ENCODE data around the gene CPB1.

CPB1 gene

GRCh38 chr3:148847351-148847750 lies 19.7 kb downstream of the CPB1 start:
- no peaks in the 10 kb centered on the region for H3K79me2 ChIP-seq (ENCODE audit: control insufficient read depth, low read length)
- no peak for TF ChIP-seq EZH2phosphoT487 (IDR thresholded peaks at IDR 0.05; ENCODE audit: borderline replicate concordance, low read length)
- no peak for TF ChIP-seq CTCF (IDR thresholded peaks at IDR 0.05; ENCODE audit: low read depth, low read length, poor library complexity, severe bottlenecking)

GRCh38 chr3:148848410-148848809 lies 20.8 kb downstream of the CPB1 start:
- H3K9me2 ChIP-seq (replicated peaks; ENCODE audit: control insufficient read depth, low read length) = no peaks in the 10 kb centered on the region

More at GRCh38 chr3:148847351-148847750, 19.7 kb downstream of the CPB1 start:
- Histone ChIP-seq H4K20me1 (ENCODE audit: control insufficient read depth, insufficient read depth, low read depth, low read length) (no peaks in the 10 kb centered on the region), H3K4me1 (ENCODE audit: control insufficient read depth, low read length) (no peaks in the 10 kb centered on the region), H3K27ac (ENCODE audit: low read depth, low read length) (no peak overlapping the region), H3K4me3 (ENCODE audit: low read length) (no peak overlapping the region), H3K9me2 (replicated peaks; ENCODE audit: control insufficient read depth, low read length) (no peaks in the 10 kb centered on the region), H3K36me3 (ENCODE audit: control insufficient read depth, low read length) (no peaks in the 10 kb centered on the region), H3F3A (ENCODE audit: control insufficient read depth, insufficient read depth) (no peaks in the 10 kb centered on the region), H3K4me2 (ENCODE audit: low read length) (no peak overlapping the region), H3K27me3 (ENCODE audit: control insufficient read depth, low read length) (no peaks in the 10 kb centered on the region), H3K9me3 (ENCODE audit: control insufficient read depth, insufficient read depth, low read length) (no peaks in the 10 kb centered on the region)

GRCh38 chr3:148852271-148852992 lies 24.8 kb downstream of the CPB1 start:
- no peaks in the 10 kb centered on the region for H3K79me2 ChIP-seq (ENCODE audit: control insufficient read depth, low read length)
- no peak overlapping the region for H3K4me3 ChIP-seq (ENCODE audit: low read length)
- TF ChIP-seq EZH2phosphoT487 (IDR thresholded peaks at IDR 0.05; ENCODE audit: borderline replicate concordance, low read length) (no peak), CTCF (IDR thresholded peaks at IDR 0.05; ENCODE audit: low read depth, low read length, poor library complexity, severe bottlenecking) (no peak)
- H3K4me2 ChIP-seq (ENCODE audit: low read length) = no peak overlapping the region
- H4K20me1 ChIP-seq (ENCODE audit: control insufficient read depth, insufficient read depth, low read depth, low read length) = no peaks in the 10 kb centered on the region
- no peaks in the 10 kb centered on the region for H3K9me3 ChIP-seq (ENCODE audit: control insufficient read depth, insufficient read depth, low read length)
- no peaks in the 10 kb centered on the region for H3F3A ChIP-seq (ENCODE audit: control insufficient read depth, insufficient read depth)
- H3K27me3 ChIP-seq (ENCODE audit: control insufficient read depth, low read length) = no peaks in the 10 kb centered on the region
- no peaks in the 10 kb centered on the region for H3K4me1 ChIP-seq (ENCODE audit: control insufficient read depth, low read length)
- H3K36me3 ChIP-seq (ENCODE audit: control insufficient read depth, low read length) = no peaks in the 10 kb centered on the region
- H3K9me2 ChIP-seq (replicated peaks; ENCODE audit: control insufficient read depth, low read length) = no peaks in the 10 kb centered on the region
- no peak overlapping the region for H3K27ac ChIP-seq (ENCODE audit: low read depth, low read length)

More at GRCh38 chr3:148848410-148848809, 20.8 kb downstream of the CPB1 start:
- no peaks in the 10 kb centered on the region for H3K27me3 ChIP-seq (ENCODE audit: control insufficient read depth, low read length)
- H3K4me1 ChIP-seq (ENCODE audit: control insufficient read depth, low read length) = no peaks in the 10 kb centered on the region
- no peaks in the 10 kb centered on the region for H3K79me2 ChIP-seq (ENCODE audit: control insufficient read depth, low read length)
- no peaks in the 10 kb centered on the region for H3K36me3 ChIP-seq (ENCODE audit: control insufficient read depth, low read length)
- no peaks in the 10 kb centered on the region for H3F3A ChIP-seq (ENCODE audit: control insufficient read depth, insufficient read depth)
- H4K20me1 ChIP-seq (ENCODE audit: control insufficient read depth, insufficient read depth, low read depth, low read length) = no peaks in the 10 kb centered on the region
- no peak overlapping the region for H3K4me3 ChIP-seq (ENCODE audit: low read length)
- H3K9me3 ChIP-seq (ENCODE audit: control insufficient read depth, insufficient read depth, low read length) = no peaks in the 10 kb centered on the region
- no peak overlapping the region for H3K4me2 ChIP-seq (ENCODE audit: low read length)
- TF ChIP-seq EZH2phosphoT487 (IDR thresholded peaks at IDR 0.05; ENCODE audit: borderline replicate concordance, low read length) (no peak), CTCF (IDR thresholded peaks at IDR 0.05; ENCODE audit: low read depth, low read length, poor library complexity, severe bottlenecking) (no peak)
- no peak overlapping the region for H3K27ac ChIP-seq (ENCODE audit: low read depth, low read length)
